NCI-H2029 treated with DMSO at 0.1 percent for 48 hours (cell line): ENCODE data around the gene AGXT.

Experiments
- DNase-seq: peaks from one replicate; lab custom pipeline; 2025; lab: John Stamatoyannopoulos, UW

AGXT gene

DNA sequence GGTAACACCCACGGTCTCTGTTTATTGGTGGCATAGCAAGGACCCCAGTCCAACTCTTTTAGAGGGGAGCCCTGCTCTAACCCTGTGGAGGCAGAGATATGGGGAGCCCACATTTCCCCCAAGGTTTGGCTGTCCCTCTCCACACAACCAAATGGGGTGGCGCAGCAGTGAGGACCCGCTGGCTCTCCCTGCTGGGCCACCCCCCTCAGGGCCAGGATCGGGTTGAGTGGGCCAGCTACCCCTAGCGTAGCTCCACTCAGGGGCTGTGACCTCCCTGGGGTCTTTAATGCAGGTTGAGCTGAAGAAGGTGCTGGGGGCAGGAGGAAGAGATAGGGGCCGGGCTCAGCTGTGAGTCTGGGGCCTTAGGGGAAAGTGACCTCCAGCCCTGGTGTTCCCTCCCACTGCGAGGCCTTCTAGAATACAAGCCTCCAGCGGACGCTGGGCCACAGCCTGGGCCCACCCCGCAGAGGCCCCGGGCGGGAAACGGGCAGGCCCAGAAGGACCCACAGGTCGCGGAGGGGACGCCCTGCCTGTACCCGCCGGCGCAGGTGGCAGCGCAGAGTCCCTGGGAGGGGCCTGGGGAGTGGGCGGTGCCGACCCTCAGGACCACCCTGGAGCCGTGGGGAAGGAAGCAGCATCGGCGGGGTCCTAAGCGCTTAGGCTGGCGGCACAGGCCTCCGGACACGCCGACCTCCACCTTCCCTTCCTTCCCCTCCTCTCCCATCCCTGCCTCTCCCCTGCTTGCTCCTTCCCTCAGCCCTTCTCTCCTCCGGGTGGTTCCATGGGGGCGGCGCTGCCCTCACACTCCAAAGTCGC is 47.1 kb downstream of the AGXT start:
- no peak for DNase-seq

DNA sequence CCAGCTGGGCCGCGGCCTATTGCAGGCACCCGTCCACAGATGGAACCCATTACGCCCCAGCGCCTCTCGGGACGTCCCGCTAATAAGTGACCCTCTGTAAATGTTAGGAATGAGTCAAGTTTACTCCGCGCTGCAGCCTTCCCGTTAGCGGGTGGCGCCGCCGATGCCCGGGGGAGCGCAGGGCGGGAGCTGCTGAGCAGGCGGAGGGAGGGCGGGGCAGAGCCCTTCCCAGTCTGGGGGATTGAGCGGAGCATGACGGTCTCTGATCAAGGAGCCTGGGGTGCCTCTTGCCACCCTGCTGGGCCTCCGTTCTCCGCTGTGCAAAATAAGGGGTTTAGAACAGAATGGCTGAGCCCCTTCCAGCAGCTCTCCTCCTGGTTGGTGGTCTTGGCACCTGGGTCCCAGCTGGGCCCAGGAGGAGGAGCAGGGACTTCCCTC is 48.0 kb downstream of the AGXT start:
- no peak for DNase-seq

DNA sequence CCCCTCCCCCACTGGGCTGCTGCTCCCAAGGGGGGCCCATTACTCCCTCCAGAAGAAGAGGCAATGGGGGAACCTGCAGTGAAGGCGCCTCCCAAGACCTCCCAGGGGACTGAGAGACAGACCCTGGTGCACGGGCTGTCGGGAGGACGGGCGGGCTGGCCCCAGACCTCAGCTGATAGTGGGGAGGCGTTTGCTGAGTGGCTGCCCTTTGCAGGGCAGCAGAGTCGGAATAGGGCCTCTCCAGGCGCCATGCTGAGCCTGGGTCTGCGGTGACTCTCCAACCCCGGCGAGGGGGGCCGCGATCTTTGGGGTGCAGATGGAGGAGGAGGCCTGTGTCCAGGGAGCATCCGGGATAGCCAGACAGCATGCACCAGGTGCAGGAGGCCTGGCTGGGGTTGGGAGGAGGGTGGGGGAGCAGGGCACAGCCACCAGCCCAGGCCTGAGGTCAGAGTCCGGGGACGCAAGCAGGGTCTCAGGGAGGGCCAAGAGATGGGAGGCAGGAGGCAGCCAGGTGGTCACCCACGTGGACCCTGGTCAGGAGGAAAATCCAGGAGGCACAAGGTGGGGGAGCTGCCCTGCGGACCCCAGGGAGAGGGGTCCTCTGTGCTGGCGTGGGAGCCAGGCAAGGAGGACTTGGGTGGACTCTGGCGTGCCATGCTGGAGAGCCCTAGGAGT is 48.5 kb downstream of the AGXT start:
- no peak for DNase-seq

DNA sequence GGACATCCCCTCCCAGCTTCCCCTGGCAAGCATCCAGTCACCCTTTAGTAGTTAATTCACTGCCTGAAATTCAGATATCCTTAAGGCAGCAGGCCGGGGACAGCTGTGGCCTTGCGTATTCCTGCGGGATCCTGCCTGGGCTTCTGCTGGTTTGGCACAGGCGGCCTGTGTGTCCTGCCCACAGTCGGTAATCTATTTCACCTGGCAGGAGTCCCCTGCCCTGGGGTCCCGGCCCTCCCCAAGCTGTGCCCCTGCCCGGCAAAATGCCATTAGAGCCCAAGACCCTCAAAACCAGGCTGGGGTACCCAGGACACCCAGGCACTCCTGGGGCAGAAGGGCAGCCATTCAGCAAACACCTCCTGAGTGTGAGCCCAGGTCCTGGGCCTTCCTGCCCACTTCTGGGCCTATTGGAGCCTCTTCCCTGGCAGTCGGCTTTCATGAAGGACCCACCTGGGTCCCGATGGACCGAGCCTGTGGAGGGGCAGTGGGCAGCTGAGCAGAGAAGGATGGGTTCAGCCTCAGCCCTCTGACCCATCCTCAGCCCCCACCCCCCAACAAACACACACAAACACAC is 49.1 kb downstream of the AGXT start:
- DNase-seq, result no peak

DNA sequence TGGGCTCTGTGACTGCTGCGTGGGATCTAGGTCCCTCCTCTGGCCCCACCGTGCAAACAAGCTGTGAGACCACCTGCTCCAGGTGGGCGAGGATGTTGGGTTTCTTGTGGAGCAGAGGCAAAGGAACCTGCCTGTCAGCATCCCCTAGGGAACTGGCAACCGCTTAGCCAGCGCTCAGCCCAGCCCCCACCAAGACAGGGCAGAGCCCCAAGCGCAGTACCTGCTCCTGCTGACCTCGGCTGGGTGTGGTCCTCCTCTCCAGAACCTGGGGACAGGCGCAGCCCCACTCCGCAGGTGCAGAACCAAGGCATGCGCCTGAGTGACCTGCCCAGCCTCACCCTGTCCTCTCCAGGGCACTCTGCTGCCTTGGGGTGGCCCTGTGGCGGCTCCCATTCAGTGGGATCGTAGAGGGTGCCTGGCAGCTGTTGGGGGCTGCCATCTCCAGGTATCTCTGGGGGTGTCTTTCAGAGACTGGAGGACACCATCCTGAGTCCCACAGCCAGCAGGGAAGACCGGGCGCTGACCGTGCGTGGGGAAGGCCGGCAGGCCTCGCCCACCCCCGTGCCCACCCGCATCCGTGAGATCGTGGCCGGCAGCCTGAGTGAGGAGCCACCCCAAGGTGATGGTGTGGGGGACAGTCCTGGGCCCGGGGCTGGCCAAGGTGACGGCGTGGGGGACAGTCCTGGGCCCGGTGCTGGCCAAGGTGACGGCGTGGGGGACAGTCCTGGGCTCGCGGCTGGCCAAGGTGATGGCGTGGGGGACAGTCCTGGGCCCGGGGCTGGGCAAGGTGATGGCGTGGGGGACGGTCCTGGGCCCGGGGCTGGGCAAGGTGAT is 49.9 kb downstream of the AGXT start:
- no peak for DNase-seq

DNA sequence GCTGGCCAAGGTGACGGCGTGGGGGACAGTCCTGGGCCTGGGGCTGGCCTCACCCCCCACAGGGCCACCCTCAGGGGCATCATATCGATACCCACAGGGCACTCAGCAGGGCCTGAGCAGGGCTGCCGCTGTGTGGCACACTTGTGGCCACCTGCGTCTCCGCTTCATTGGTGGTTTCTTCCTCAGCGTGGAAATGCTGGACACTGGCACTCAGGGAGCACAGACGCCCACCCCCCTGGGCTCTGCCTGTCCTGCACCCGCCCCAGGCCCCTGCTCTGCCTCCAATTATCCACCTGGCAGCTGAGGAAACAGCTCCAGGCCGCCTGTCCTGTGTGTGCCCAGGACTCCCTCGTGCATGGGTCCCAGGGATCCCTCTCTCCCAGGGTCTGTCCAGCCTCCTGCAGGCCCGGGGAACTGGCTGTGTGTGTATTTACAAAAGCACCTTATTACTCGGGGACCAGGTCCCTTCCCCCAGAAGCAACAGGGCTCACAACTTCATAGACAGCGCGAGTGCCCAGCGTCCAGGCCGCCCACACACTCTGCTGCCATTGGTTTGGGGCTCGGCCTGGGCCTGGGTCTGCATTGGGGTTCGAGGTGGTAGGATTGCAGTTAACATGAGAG is 50.6 kb downstream of the AGXT start:
- DNase-seq, result no peak

DNA sequence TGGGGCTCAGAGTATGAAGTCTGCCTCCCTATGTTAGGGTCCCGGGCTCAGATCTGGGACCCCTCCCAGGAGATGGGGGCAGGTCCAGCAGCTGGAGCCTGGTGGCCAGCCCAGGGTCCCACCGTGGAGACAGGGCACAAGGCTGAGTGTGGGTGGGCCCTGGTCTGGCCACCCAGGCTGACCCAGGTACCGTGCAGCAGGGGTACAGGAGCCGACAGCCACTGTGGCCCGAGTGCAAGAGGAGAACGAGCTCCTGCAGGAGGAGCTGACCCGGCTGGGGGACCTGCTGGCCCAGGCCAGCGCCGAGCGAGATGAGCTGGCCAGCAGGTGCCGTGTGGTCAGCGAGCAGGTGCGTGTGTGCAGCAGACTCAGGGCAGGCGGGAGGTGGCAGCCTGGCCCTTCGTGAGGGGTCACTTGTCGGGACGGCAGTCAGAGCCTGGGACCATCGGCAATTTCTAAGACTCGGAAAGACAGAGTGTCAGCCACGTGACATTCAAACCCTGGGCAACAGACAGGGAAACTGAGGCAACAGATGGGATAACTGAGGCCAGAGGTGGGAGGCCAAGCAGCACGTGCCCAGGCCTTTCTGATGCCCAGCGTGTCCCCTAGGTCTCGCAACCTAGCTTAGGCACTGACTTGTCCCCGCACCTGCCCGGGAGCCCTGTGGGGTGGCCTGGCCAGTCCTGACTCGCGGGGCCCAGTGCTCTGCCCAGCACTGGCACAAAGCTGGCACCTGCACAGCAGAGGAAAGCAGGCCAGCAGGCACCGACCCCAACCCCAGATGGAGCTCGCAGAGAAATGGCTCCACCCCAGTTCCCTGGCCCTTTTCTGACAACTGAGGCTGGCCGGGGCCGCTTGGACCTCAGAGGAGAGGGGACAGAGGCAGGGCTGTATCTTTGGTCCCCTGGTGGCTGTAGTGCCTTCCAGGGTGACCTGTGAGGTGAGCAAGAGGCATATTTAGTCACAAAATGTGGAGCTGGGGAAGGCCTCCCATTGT is 51.5 kb downstream of the AGXT start:
- DNase-seq, result no peak

DNA sequence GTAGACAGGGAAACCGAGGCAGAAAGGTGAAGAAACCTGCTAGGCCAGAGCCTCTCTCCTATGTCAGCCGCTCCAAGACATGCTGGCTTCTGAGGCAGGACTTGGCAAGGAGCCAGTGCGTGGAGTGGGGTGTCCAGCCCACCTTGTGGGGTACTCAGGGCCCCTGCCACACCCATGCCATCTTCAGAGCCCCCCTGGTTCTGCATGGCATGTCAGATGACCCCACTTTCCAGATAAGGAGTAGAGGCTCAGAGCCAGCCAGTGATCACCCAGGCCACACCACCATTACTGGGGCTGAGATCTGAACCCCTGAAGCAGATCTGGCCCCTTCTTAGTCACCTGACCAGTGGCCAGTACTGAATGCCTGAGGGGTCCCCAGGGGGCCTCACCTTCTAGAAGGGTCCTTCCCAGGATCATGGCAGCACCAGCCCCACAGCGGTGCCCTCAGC is 52.2 kb downstream of the AGXT start:
- no peak for DNase-seq

DNA sequence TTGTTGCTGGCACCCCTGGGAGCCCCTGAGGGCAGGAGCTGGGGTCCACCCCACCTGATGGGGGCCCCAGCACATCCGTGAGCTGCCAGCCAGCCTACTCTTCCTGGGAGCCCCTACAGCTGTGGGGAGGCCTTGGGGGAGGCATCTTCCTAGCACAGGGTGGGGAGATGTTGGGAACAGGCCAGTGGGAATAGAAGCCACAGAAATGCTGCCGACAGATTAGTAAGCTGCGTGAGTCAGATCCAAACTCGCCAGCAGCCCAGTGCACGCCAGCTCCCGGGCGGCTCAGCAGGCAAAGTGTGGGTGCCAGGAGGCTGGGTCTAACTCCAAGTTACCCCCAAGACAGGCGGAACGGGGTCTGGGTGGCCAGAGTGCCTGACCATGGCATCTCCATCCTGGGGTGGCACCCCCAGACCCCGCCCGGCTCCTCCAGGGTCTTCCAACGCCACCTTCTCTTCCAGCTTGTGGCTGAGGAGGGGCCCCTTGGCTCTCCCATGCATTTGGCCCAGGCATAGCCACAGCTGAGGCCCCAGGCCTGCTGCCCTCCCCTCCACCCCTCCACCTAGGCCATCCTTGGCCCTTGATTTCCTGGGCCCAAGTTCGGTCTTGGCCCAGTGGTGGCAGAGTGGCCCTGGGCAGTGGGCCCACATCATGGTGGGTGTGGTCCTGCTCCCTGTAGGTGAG is 52.8 kb downstream of the AGXT start:
- no peak for DNase-seq

DNA sequence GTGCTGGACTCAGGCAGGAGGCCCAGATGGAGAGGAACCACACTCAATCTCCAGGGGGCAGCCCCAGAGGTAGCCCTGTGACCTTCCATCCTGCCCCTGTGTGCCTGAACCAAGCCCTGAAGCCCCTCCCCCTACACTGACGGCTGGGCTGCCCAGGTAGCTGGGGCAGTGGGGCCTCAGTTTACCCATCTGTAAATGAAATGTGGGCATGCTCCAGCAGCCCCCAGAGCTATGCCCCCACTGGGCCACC is 53.3 kb downstream of the AGXT start:
- no peak for DNase-seq

DNA sequence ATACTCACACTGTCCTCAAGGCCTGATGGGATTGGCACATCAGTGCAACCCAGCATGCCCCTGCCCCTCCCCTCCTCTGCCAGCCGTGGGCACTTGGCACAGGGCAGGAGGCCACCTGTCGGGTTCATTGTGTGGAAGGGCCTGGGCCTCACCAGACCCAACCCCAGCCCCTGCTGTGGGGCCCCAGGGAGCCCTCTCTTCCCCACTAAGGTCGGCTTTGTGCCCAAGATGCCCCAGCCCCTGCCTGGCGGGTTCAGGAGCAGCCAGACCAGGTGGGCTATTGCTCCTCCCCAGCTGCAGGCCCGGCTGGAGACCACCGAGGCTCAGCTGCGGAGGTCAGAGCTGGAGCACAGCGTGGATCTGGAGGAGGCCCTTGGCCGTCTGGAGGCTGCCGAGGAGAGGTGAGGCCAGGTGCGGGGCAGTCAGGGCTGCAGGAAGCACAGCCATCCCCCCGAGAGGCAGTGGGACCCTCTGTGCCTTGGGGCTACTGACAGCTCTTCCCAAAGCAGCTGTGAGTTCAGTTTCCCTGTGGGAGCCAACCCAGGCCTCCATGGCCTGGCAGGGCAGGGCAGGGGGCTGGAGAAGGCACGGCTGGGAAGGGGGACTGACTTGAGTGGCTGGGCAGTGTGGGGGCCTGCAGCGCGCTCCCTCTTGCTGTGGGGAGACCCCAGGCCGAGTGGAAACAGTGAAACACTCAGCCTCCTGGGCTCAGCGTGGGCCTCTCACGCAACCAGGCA is 53.8 kb downstream of the AGXT start:
- no peak for DNase-seq

DNA sequence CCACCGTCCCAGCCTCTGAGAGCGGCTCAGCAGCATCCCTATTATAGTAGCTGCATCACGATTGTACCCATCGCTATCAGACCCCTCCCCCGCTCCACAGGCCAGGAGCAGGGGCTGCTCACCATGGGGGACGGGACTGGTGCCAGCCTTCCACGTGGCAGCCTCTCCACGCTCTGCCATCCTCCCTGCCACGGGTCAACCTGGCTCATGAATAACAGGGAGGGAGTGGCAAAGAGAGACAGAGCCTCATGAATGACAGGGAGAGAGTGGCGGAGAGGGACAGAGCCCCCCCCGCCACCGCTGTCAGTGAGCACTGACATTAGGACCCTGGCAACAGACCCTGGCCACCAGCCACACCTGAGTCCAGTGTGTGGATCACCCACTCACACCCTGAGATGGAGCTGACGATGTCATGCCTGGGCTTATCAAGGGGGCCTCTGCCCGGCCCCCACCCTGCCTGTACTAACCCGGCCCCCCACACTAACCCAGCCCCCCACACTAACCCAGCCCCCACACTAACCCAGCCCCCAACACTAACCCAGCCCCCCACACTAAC is 54.4 kb downstream of the AGXT start:
- no peak for DNase-seq

DNA sequence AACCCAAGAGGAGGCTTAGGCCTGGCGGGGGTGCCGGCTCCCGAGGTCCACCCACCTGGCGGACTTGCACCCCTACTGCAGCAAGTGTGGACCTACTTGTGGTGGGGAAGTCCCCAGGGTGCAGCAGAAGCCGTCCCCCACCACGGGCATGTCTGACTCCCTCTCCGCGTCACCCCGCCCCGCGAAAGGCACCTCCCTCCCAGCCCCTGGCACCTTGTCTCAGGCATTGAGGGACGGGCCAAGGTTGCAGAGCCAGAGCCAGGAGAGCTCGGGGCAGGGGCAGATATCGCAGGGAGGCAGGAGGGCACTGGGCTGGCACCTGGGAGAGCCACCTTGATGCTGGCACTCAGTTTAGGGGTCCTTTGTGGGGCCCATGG is 56.6 kb downstream of the AGXT start:
- no peak for DNase-seq

DNA sequence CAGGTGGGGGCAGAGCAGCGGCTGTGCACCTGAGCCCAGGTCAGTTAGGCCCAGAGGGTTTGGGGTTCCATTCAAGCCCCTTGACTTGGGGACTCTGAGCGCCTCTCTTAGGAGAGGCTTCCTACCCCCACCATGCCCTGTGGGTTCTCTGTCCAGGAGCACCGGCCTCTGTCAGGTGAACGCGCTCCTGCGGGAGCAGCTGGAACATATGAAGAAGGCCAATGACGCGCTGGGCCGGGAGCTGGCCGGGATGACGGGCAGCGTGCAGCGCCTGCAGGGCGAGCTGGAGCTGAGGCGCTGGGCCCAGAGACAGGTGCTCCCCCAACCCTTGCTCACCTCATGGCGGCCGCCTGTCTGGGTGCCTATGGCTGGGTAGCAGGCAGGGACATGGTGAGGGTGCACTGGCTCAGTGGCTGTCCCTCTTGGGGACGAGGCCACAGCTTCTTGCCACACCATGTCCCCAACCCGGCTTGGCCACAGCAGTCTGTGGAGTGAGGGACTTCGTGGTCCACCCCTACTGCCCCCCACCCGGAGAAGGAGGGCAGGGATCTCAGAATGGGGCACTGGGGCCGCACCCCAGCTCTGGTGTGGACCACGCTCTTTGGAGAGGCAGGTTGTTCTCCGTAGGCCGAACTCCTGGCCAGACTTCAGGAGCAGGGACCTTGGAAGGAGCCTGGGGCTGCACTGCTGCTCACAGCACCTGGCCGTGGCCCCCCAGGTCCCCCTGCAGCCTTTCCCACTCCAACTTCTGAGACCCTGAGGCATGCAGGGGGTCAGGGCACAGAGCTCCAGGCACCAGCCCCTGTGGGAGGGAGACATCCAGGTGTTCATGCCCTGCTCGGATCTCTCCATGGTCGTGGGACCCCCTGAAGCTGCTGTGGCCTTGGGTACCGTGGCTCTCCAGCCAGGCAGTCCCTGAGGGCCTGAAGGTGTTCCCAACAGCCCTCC is 57.2 kb downstream of the AGXT start:
- no peak for DNase-seq

DNA sequence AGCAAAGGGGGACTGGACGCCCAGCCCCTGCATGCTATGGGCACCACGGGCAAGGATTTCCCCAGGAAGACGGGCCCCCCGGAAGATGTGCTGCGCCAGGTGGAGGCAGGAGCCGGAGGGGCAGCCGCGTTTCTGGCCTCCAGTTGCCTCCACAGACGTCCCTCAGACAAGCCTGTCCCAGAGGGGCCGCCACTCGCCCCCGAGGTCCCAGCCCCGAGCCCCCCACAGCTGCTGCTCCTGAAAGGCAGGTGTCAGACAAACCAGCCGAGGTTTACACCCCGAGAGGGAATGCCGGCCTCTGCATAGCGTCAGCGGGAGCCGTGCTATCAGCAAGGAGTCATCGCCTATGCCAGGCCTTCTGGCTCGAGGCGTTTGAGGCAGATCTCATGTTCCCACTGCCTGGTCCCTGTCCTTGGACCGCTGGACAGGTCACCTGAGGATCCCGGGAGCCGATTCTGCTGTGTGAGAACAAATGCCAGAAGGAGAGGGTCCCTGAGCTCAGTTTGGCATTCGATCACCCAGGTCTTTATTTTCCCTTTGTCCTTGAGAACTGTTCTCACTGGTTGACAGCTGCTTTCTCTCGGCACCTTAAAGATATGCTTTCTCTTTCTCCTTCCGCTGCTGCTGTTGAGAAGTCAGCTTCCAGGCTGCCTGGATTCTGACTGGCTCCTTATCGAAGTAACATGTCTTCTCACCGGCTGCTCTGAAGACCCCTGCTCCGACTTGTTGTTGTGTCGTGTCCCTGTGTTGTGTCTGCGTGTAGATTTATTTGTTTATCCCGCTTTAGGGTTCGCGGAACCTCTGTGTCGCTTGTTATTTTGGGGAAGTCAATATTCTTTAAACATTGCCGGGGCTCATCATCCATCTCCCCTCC is 58.1 kb downstream of the AGXT start:
- DNase-seq, result no peak

DNA sequence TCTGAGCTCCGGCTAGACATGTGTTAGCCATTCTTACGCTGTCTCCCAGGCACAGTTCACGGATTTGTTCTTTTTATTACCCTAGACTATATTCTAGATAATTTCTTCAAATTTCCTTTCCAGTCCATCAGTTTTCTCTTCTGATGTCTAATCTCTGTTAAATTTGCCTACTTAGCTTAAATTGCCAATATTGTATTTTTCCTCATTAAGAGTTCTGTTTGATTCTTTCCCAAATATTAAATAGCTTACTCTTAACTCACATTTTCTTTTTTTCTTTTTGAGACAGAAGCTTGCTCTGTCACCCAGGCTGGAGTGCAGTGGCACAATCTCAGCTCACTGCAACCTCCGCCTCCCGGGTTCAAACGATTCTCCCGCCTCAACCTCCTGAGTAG is 58.8 kb downstream of the AGXT start:
- no peak for DNase-seq
